Esophagus squamous epithelium (tissue), 4 donors: ENCODE results near the gene NOS2.

ENCODE experiments used
- CTCF ChIP-seq, 6 experiments: fragments of 450-650 bp in 4 of 6; fragments of 200-600 bp in 2 of 6; sonication (generic) in 2 of 6; IDR thresholded peaks; one replicate each; pipeline ENCODE4 v1.5.1; 2016 to 2019; ENCODE audit warnings: antibody characterized with exemption in 6 of 6, mild to moderate bottlenecking in 4 of 6, moderate library complexity in 4 of 6
- POLR2A ChIP-seq, 4 donors: fragments of 450-650 bp; IDR thresholded peaks; one replicate each; pipeline ENCODE4 v1.6.1; 2017; ENCODE audit warnings: antibody characterized with exemption in 4 of 4, mild to moderate bottlenecking in 4 of 4, moderate library complexity in 3 of 4

- TF ChIP-seq CTCF (IDR thresholded peaks at IDR 0.05) (no peak), POLR2A (IDR thresholded peaks at IDR 0.05) (no peak)
Measured at GRCh38 chr17:27721797-27722196, 78.5 kb downstream of the NOS2 start.
